Measurements from ENCODE around the gene CALN1.
"Not testable (repeated sequence)": the region's sequence is repeated elsewhere in the genome, so short reads cannot be mapped to it uniquely, and the experiment has no call there.

CALN1 gene

DNA sequence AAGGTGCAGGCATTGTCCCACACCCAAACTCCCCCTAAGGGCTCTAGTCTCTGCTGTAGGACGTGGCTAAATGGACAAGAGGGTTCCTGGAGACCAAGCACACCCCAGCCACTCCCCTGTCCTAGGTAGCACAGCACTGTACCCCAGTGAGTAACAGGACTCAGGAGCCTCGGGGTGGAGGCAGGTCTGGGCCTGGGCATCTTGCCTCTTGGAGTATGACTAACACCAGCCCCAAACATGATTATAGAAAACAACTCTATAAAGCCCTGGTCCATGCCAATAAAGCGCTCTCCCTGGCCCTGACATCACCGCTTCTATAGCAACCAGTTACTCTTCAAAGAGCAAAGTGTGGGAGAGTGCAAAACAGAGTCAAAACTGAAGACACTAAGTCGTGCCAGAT, 195.0 kb downstream of the CALN1 start:
- H3K4me3 Mint-ChIP-seq: no peak overlapping the region
- no peak for DNase-seq
- H3K27ac Mint-ChIP-seq: no peak overlapping the region
- H3K27me3 Mint-ChIP-seq (ENCODE audit: low read depth, poor library complexity): no peaks in the 10 kb centered on the region
- peaks cover 17% of the 10 kb centered on the region for H3K9me3 Mint-ChIP-seq
- H3K4me1 Mint-ChIP-seq: no peaks in the 10 kb centered on the region
- TF ChIP-seq, protein P1, sequence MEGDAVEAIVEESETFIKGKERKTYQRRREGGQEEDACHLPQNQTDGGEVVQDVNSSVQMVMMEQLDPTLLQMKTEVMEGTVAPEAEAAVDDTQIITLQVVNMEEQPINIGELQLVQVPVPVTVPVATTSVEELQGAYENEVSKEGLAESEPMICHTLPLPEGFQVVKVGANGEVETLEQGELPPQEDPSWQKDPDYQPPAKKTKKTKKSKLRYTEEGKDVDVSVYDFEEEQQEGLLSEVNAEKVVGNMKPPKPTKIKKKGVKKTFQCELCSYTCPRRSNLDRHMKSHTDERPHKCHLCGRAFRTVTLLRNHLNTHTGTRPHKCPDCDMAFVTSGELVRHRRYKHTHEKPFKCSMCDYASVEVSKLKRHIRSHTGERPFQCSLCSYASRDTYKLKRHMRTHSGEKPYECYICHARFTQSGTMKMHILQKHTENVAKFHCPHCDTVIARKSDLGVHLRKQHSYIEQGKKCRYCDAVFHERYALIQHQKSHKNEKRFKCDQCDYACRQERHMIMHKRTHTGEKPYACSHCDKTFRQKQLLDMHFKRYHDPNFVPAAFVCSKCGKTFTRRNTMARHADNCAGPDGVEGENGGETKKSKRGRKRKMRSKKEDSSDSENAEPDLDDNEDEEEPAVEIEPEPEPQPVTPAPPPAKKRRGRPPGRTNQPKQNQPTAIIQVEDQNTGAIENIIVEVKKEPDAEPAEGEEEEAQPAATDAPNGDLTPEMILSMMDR (IDR thresholded peaks at IDR 0.05): no peak
- H3K36me3 Mint-ChIP-seq (ENCODE audit: low read depth): no peaks in the 10 kb centered on the region

DNA sequence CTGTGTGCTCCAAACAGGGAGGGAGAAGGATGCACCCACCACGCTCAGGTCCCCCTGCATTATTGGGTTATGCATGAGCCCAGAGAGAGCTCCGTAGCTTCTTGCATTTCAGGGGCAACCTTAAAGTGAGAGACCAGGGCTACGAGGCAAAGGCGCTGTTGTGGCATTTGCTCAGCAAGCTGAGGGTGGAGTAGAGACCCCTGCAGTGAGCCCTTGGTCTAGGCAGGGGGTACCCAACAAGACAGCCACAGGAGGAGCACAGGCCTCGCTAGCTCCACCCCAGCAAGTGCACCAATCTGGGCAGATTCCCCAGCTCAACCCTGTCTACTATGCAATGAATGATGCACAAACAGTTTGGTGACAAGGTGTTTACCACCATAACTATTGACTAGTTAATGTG, 198.4 kb downstream of the CALN1 start:
- Mint-ChIP-seq H3K36me3 (ENCODE audit: low read depth) (no peaks in the 10 kb centered on the region), H3K4me1 (no peaks in the 10 kb centered on the region), H3K27ac (no peak overlapping the region), H3K4me3 (no peak overlapping the region), H3K27me3 (ENCODE audit: low read depth, poor library complexity) (peaks cover 26% of the 10 kb centered on the region), H3K9me3 (peaks cover 4% of the 10 kb centered on the region)
- TF ChIP-seq, protein P1 (IDR thresholded peaks at IDR 0.05): no peak
- DNase-seq: no peak

DNA sequence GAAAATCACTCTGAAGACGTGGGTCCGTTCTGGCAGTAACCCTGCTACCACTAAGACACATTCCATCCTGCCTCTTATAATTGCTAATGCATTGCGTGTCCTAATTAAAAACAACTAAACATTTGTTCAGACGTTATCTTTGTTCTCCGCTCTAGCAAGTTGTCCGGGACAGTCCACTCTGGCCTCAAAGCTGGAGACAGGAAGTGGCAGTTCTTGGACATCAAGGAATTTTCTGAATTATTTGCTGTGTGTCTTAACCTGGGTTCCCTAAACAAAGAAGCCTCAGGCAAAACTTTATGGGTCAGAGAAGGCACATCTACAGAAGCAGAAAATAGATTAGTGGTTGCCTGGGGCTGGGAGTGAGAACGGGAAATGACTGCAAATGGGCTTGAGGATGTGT, 199.1 kb downstream of the CALN1 start:
- TF ChIP-seq, protein P1 (IDR thresholded peaks at IDR 0.05): no peak
- H3K27ac Mint-ChIP-seq: peak overlapping the region; percentile 18
- no peaks in the 10 kb centered on the region for H3K9me3 Mint-ChIP-seq
- H3K4me3 Mint-ChIP-seq: no peak overlapping the region
- H3K36me3 Mint-ChIP-seq (ENCODE audit: low read depth): no peaks in the 10 kb centered on the region
- peaks cover 33% of the 10 kb centered on the region for H3K27me3 Mint-ChIP-seq (ENCODE audit: low read depth, poor library complexity)
- no peaks in the 10 kb centered on the region for H3K4me1 Mint-ChIP-seq
- DNase-seq: no peak

DNA sequence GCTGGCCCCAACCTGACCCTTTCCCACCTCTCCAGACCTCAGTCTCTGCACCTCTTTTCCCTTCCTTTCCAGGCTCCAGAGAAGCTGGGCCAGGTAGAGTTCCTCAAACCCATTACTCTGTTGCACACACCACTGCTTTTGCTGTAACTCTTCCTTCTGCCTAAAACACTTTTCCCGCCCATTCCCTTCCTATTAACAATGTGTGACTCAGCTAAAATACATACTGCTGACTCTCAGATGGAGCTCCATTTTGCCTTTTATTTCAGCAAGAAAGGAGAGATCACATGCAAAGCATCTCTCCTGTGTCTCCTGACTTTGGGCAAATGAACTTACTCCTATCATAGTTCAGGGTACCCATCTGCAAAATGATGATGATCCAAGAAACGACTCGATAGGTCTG, 201.0 kb downstream of the CALN1 start:
- Mint-ChIP-seq H3K27me3 (ENCODE audit: low read depth, poor library complexity) (peaks cover 44% of the 10 kb centered on the region), H3K9me3 (peaks cover 2% of the 10 kb centered on the region), H3K4me3 (no peak overlapping the region), H3K27ac (no peak overlapping the region), H3K4me1 (no peaks in the 10 kb centered on the region), H3K36me3 (ENCODE audit: low read depth) (no peaks in the 10 kb centered on the region)
- DNase-seq: no peak
- TF ChIP-seq, protein P1 (IDR thresholded peaks at IDR 0.05): no peak

DNA sequence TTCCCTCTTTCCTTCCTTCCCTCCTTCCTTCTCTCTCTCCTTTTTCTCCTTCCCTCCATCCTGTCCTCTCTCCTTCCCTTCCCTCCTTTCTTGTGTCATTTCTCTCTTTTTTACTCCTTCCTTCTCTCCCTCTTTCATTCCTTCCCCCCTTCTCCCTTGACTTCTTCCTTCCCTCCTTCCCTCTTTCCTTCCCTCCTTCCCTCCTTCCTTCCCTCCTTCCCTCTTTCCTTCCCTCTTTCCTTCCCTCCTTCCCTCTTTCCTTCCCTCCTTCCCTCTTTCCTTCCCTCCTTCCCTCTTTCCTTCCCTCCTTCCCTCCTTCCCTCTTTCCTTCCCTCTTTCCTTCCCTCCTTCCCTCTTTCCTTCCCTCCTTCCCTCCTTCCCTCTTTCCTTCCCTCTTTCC, 203.1 kb downstream of the CALN1 start:
- peaks cover 44% of the 10 kb centered on the region for H3K27me3 Mint-ChIP-seq (ENCODE audit: low read depth, poor library complexity)
- not testable (repeated sequence) for H3K4me3 Mint-ChIP-seq; H3K36me3 Mint-ChIP-seq (ENCODE audit: low read depth)

DNA sequence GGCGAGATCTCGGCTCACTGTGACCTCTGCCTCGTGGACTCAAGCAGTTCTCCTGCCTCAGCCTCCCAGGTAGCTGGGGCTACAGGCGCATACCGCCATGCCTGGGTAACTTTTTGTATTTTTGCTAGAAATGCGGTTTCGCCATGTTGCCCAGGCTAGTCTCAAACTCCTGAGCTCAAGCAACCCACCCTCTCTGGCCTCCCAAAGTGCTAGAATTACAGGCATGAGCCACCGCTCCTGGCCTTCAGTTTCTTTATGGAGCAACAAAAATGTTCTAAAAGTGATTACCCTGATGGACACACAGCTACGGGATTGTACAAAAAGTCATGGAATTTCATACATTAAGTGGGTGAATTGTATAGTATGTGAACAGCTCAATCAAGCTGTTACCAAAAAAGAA, 216.0 kb downstream of the CALN1 start:
- TF ChIP-seq, protein P1 (IDR thresholded peaks at IDR 0.05): no peak
- H3K4me1 Mint-ChIP-seq: no peaks in the 10 kb centered on the region

More for the DNA sequence above, 203.1 kb downstream of the CALN1 start:
- not testable (repeated sequence) for DNase-seq, H3K27ac Mint-ChIP-seq, H3K9me3 Mint-ChIP-seq, H3K4me1 Mint-ChIP-seq

More for the DNA sequence above, 216.0 kb downstream of the CALN1 start:
- DNase-seq: no peak
- no peaks in the 10 kb centered on the region for H3K9me3 Mint-ChIP-seq
- no peak overlapping the region for H3K4me3 Mint-ChIP-seq
- H3K27me3 Mint-ChIP-seq (ENCODE audit: low read depth, poor library complexity): peaks cover 3% of the 10 kb centered on the region
- no peaks in the 10 kb centered on the region for H3K36me3 Mint-ChIP-seq (ENCODE audit: low read depth)
- H3K27ac Mint-ChIP-seq: no peak overlapping the region
